K562 (cell line): ENCODE data around the gene ARHGEF12. TPM values are rescaled to one million over a fixed set of nuclear protein-coding genes. Genes with fewer than 3 reads are reported as not detected.
A peak's percentile ranks its signal among the peaks of the same experiment; 100 is the strongest.

Experiments used
- ATAC-seq: fragments of 200-7000 bp; cut with Tn5 transposase; 3 replicates; pipeline ENCODE4 v1.9.1; 2020; ENCODE audit warnings: moderate library complexity
- BruUV-seq: library from RNA; stranded (reverse); fragments of 400-500 nt; replicated peaks from 2 replicates; lab custom pipeline; 2021; lab: Mats Ljungman, UMichigan
- CTCF ChIA-PET: fragments of 300-600 bp; formaldehyde crosslinking; extraction: SDS; loops from one replicate; lab custom pipeline; 2021; ENCODE audit warnings: low intra/inter-chr PET ratio; lab: Yijun Ruan, JAX
- POLR2A ChIA-PET: fragments of 300-600, 350-650 bp; sonication (Branson Sonifier 250); formaldehyde crosslinking; extraction: SDS; loops from one replicate; lab custom pipeline; 2021; ENCODE audit warnings: antibody characterized with exemption, inconsistent platforms; lab: Yijun Ruan, JAX
- DNase-seq, 4 experiments: peaks; one replicate each; pipeline versions ENCODE4 v3.0.0 to v3.0.0-alpha.2; 2011 to 2018; ENCODE audit warnings: low spot score in 3 of 4, mixed read lengths in 3 of 4; ENCODE audit errors: extremely low read depth in 1 of 4
- FAIRE-seq: peaks from 2 replicates; lab custom pipeline; 2011; peaks lifted over from hg19 to GRCh38; lab: Jason Lieb, UNC
- H2AFZ ChIP-seq: 2 replicates; pipeline ENCODE4 v1.6.0; 2011; ENCODE audit warnings: low read depth, low read length, control low read depth, inconsistent platforms
- H3K27ac ChIP-seq: fragments of 200-600 bp; 3 replicates; pipeline ENCODE4 v1.8.0; 2011; ENCODE audit warnings: low read depth, mild to moderate bottlenecking, control low read depth, inconsistent platforms, low read length, moderate library complexity, mixed read lengths; ENCODE audit errors: extremely low read depth
- H3K27me3 ChIP-seq, 2 experiments: fragments of 300-600 bp in 1 of 2; 2 replicates in 1 of 2; 3 replicates in 1 of 2; pipeline versions ENCODE4 v1.6.0 to v1.8.0; 2011; ENCODE audit warnings: inconsistent platforms in 2 of 2, low read length in 2 of 2, mild to moderate bottlenecking in 1 of 2, mixed read lengths in 1 of 2, moderate library complexity in 1 of 2; ENCODE audit not compliant: control insufficient read depth in 2 of 2, insufficient read depth in 2 of 2
- H3K36me3 ChIP-seq: fragments of 300-600 bp; 3 replicates; pipeline ENCODE4 v1.8.0; 2011; ENCODE audit warnings: mild to moderate bottlenecking, low read length, inconsistent platforms; ENCODE audit not compliant: control insufficient read depth, insufficient read depth
- H3K4me1 ChIP-seq, 2 experiments: fragments of 200-600 bp in 1 of 2; replicated peaks in 1 of 2; 2 replicates in 1 of 2; 3 replicates in 1 of 2; pipeline versions ENCODE4 v1.5.1 to v1.8.0; 2011; ENCODE audit warnings: inconsistent platforms in 2 of 2, low read length in 2 of 2, mild to moderate bottlenecking in 1 of 2, mixed read lengths in 1 of 2, moderate library complexity in 1 of 2; ENCODE audit not compliant: control insufficient read depth in 2 of 2, insufficient read depth in 2 of 2
- H3K4me2 ChIP-seq: 2 replicates; pipeline ENCODE4 v1.6.1; 2011; ENCODE audit warnings: low read length, control low read depth, inconsistent platforms, mixed read lengths; ENCODE audit not compliant: insufficient read depth
- H3K4me3 ChIP-seq: fragments of 200-600 bp; sonication (generic), shearing (Covaris generic); 2 replicates; pipeline ENCODE4 v1.5.1; 2016; ENCODE audit warnings: control low read depth, inconsistent platforms
- H3K79me2 ChIP-seq: fragments of 200-600 bp; 3 replicates; pipeline ENCODE4 v1.8.0; 2011; ENCODE audit warnings: low read length, inconsistent platforms; ENCODE audit not compliant: control insufficient read depth, insufficient read depth
- H3K9ac ChIP-seq, 2 experiments: 2 replicates each; pipeline versions ENCODE4 v1.6.0 to v1.6.1; 2011; ENCODE audit warnings: low read depth in 2 of 2, low read length in 2 of 2, control low read depth in 1 of 2, inconsistent platforms in 1 of 2, mild to moderate bottlenecking in 1 of 2, mixed read lengths in 1 of 2; ENCODE audit not compliant: insufficient read depth in 1 of 2
- H3K9me1 ChIP-seq: one replicate; pipeline ENCODE4 v1.6.0; 2011; ENCODE audit warnings: inconsistent platforms, mild to moderate bottlenecking, low read length, moderate library complexity; ENCODE audit not compliant: control insufficient read depth, insufficient read depth
- H3K9me3 ChIP-seq: replicated peaks from 2 replicates; pipeline ENCODE4 v1.5.1; 2011; ENCODE audit warnings: low read depth, low read length, inconsistent platforms; ENCODE audit not compliant: control insufficient read depth, insufficient read depth
- H4K20me1 ChIP-seq: replicated peaks from 2 replicates; pipeline ENCODE4 v1.6.1; 2011; ENCODE audit warnings: low read length, inconsistent platforms, mixed read lengths; ENCODE audit not compliant: control insufficient read depth, insufficient read depth
- HDAC6 ChIP-seq: IDR thresholded peaks from 2 replicates; pipeline ENCODE4 v1.6.1; 2012; ENCODE audit warnings: low read depth, mild to moderate bottlenecking, control low read depth, inconsistent platforms, low read length, moderate library complexity
- ID3 ChIP-seq, 2 experiments: fragments of 250-450 bp in 1 of 2; fragments of 450-650 bp in 1 of 2; sonication (Bioruptor Pico) in 1 of 2; IDR thresholded peaks; 2 replicates each; pipeline versions ENCODE4 v1.6.1 to v1.8.0; 2016 to 2021; ENCODE audit warnings: mild to moderate bottlenecking in 2 of 2, moderate library complexity in 2 of 2, missing compliant biosample characterization in 1 of 2, missing genetic modification characterization in 1 of 2
- MIER1 ChIP-seq: fragments of 450-650 bp; IDR thresholded peaks from 2 replicates; pipeline ENCODE4 v1.6.1; 2016; ENCODE audit warnings: antibody characterized with exemption, mild to moderate bottlenecking, low read depth
- ZNF134 ChIP-seq: fragments of 250-450 bp; sonication (Bioruptor Pico); conservative IDR thresholded peaks from 2 replicates; pipeline ENCODE4 v1.4.0; 2020
- ZNF316 ChIP-seq: fragments of 450-650 bp; IDR thresholded peaks from 2 replicates; pipeline ENCODE4 v1.6.1; 2016
- WGBS: fragments of 100-300 bp; shearing (Covaris generic); methylation state at CpG from one replicate; pipeline ENCODE4 v1.1.6; 2016; ENCODE audit warnings: low coverage, mixed read lengths; ENCODE audit not compliant: insufficient coverage; ENCODE audit errors: missing lambda C conversion rate; 5-methylcytosine and 5-hydroxymethylcytosine counted together
- in situ Hi-C: fragments of 300-500 bp; cut with MboI; formaldehyde crosslinking; loops from 4 replicates; pipeline ENCODE4 v1.15.0; 2018; ENCODE audit warnings: inconsistent platforms, mixed read lengths
- intact Hi-C: fragments of 100-400 bp; cut with micrococcal nuclease; formaldehyde crosslinking; loops from 2 replicates; pipeline ENCODE4 v1.14.2; 2022
- polyA plus RNA-seq, 8 experiments: library from polyadenylated mRNA; depleted of rRNA in 4 of 8; stranded (reverse) in 5 of 8; unstranded in 3 of 8; fragments of >200 nt; fragmentation: Nextera tagmentation in 2 of 8; fragmentation: Illumina TruSeq in 1 of 8; extraction: Ambion mirVana in 2 of 8; extraction: Trizol in 1 of 8; gene quantifications; 2 replicates each; pipeline versions ENCODE4 v1.2.1 to v1.2.3, GENCODE V29; 2011 to 2014; ENCODE audit warnings: inconsistent platforms in 1 of 8, missing spikeins in 1 of 8
- total RNA-seq, 7 experiments: library from RNA; depleted of rRNA in 6 of 7; stranded (reverse); fragments of >200 nt in 6 of 7; fragmentation: Illumina TruSeq in 2 of 7; extraction: Trizol in 2 of 7; gene quantifications; 2 replicates each; pipeline versions ENCODE4 v1.2.1 to v1.2.3, GENCODE V29; 2011 to 2021; ENCODE audit warnings: low replicate concordance in 1 of 7

ARHGEF12 gene
- total and polyA plus RNA-seq, 9 of the 15 experiments (the other 6 are each of a cell fraction or from before 2014, with no cell fraction given) = 3.5 to 51.7 (median 29.5) TPM

- TF ChIP-seq HDAC6 (no peak), ZNF134 (CRISPR knock-in tag) (no peak), ID3 (CRISPR knock-in tag; IDR thresholded peaks at IDR 0.05) (no peak), ID3 (tag; IDR thresholded peaks at IDR 0.05) (no peak)
- TF ChIP-seq, all 486 proteins: peak for 0
- in situ Hi-C loops (no loop called here), intact Hi-C loops (no loop called here)
- H3K36me3 ChIP-seq = peaks cover 45% of the 10 kb centered on the region; the same call in 2 of the 3 replicates
- no peak overlapping the region for H3K27ac ChIP-seq
- H2AFZ ChIP-seq = no peak overlapping the region
- no peaks in the 10 kb centered on the region for H3K9me3 ChIP-seq
- DNase-seq (no peak), FAIRE-seq (no peak), ATAC-seq (no peak)
- no peak overlapping the region for H3K4me3 ChIP-seq
- ChIA-PET CTCF (no interaction called here), POLR2A (interaction anchor here (0.6 to 0.7 kb wide), 2 partner anchors 88 to 384 kb away, joined by 3 to 6 read pairs; no protein-coding TSS in a partner anchor)
- H3K27me3 ChIP-seq = no peaks in the 10 kb centered on the region
- H3K4me2 ChIP-seq = no peak overlapping the region
- H4K20me1 ChIP-seq = no peaks in the 10 kb centered on the region
- H3K9me1 ChIP-seq = no peaks in the 10 kb centered on the region
- no TSS peak for BruUV-seq
- no peak overlapping the region for H3K9ac ChIP-seq
- no peaks in the 10 kb centered on the region for H3K79me2 ChIP-seq
- 83% methylated on average over 3 of the region's 3 CpGs for WGBS
- no peaks in the 10 kb centered on the region for H3K4me1 ChIP-seq
These were observed 89.3 kb downstream of the ARHGEF12 start for GRCh38 chr11:120425527-120425926.

- H3K4me2 ChIP-seq = no peak overlapping the region
- CTCF ChIA-PET = no interaction called here
- FAIRE-seq = no peak
These were observed 93.9 kb downstream of the ARHGEF12 start for GRCh38 chr11:120430146-120430545.

More at GRCh38 chr11:120430146-120430545, 93.9 kb downstream of the ARHGEF12 start:
- ATAC-seq (no peak), DNase-seq (no peak)
- Histone ChIP-seq H3K9ac (no peak overlapping the region), H3K79me2 (no peaks in the 10 kb centered on the region), H3K9me3 (no peaks in the 10 kb centered on the region), H3K9me1 (no peaks in the 10 kb centered on the region), H3K27me3 (no peaks in the 10 kb centered on the region), H3K36me3 (peaks cover 45% of the 10 kb centered on the region), H4K20me1 (no peaks in the 10 kb centered on the region), H3K4me1 (no peaks in the 10 kb centered on the region; a peak in 1 of 5 replicates), H3K4me3 (no peak overlapping the region), H2AFZ (no peak overlapping the region), H3K27ac (no peak overlapping the region)
- in situ Hi-C loops (no loop called here), intact Hi-C loops (no loop called here)
- POLR2A ChIA-PET = interaction anchor here (0.6 to 1.9 kb wide), 3 partner anchors 27 to 92 kb away, joined by 4 to 5 read pairs (median 4); no protein-coding TSS in a partner anchor
- TF ChIP-seq ZNF316 = peak; percentile 35; the same call in 1 of the 2 replicates
- no peak for TF ChIP-seq MIER1
- no TSS peak for BruUV-seq
